ENCODE measurements around the gene RUNX1.

RUNX1 gene

DNA sequence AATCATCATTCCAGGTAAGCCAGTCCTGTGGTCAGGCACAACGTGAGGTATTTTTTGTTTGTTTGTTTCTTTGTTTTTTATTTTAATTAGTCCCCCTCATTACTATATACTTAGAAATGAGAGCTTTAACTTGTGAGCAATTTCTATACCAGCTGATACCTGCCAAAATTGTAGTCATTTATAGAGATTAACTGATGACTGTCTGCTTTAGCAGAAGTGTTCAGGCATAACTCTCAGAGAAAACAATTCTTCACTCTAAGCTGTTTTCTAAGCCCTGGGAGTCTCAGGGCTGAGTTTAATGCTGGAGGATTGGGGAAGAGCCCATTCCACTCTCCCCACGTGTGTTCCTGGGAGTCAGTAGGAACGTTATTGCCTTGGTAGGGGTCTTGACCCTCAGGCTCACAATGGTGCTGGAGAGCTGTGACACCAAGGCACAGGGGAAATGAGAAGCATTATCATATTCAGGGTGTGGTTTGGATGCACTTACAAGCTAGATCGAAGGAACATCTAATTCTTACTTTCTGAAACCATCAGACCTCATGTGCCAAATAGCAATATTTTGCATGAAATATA, 212.1 kb downstream of the RUNX1 start:
- DNase-seq: no peak

DNA sequence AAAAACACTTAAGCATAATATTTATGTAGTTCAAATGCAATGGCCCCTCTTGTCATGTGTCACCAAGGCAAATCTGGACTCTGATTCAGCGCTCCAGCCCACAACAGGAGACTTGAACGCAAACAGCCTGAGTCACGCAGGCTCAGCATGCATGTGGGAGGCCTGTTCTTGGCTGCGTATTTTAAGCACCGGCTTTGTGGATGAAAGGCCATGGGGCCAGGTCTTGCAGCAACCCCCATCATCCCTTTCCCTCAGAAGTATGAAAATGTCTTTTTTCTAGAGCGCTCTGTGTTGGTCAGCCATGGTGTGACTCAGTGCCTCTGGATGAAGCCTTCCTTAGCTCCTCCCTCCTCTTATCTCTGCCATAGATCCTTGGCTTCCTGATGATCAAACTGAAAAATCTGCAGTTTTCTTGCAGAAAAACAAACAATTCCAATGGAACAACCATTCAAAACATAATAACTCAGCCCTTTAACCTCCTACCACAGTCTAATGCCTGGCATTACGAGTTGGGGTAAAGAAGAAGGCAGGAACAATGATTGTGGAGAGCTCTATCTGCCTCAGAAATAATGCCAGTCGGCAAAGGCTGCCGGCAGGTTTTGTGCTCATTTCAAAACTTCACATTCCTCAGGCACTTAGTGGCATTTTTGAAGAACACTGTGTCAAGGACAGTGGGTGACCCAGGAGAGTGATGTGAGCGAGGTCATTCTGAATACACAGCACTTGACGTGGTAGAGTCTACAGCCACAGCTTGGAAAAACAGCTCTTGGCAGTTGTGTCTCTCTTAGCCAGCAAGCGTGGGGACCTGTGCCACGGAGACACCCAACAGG, 212.8 kb downstream of the RUNX1 start:
- no peak for DNase-seq

DNA sequence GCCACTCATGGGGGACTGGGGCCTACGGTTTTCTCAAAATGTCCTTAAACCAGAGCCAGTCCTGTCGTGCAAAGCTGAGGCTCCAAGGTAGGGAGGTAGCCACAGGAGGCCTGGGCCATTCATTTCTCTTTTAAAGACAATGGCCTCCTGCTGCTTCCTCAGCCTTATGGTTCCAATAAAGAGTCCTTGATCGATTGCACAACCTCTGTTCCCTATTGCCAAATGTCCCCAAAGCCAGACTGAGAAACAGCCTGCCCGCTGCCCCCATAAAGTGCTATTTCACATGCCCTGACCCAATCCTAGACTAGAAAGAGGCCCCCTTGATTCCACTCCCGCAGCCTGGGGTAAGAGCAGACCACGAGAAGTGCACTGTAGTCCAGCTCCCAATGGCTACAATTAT, 213.6 kb downstream of the RUNX1 start:
- DNase-seq: no peak

DNA sequence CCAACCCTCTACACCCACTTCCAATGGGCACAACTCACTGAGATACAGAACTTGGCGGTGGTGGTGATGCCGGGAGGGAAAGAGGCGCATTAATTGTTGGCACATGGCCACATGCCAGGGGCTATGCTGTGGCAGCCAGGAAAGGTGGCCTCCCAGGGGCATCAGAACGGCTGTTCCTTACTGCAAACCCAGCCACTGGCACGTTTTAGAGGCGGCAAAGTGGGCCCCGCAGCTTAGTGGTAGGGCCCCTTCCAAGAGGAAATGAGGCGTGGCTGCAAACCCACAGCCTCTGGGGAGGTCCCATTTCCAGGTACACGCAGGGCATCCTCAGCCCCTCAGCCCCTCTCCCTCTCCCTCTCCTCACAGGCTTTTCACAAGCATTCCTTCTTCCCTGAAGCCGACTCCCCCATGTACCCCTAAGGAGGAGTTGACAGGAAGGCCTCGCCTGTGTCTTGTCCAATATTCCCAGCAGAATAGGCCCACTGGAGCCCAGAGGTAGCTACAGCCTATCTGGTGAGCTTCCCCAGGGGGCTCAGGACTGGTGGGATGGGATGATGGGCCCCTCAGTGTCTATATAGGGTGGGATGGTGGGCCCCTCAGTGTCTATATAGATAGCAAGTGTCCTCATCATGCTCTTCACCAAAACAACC, 214.1 kb downstream of the RUNX1 start:
- no peak for DNase-seq

DNA sequence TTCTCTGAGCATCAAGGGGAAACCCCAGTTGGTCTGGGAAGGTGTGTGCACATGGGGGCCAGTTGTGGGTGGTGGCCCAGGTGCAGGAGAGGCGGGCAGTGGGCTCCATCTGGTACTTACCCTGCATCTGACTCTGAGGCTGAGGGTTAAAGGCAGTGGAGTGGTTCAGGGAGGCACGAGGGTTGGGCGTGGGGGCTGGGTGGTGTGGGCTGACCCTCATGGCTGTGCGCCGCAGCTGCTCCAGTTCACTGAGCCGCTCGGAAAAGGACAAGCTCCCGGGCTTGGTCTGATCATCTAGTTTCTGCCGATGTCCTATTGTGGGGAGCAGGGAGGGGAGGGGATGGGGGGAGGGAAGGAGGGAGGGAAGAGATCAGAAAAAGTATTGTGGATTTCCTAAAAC, 214.8 kb downstream of the RUNX1 start:
- no peak for DNase-seq

DNA sequence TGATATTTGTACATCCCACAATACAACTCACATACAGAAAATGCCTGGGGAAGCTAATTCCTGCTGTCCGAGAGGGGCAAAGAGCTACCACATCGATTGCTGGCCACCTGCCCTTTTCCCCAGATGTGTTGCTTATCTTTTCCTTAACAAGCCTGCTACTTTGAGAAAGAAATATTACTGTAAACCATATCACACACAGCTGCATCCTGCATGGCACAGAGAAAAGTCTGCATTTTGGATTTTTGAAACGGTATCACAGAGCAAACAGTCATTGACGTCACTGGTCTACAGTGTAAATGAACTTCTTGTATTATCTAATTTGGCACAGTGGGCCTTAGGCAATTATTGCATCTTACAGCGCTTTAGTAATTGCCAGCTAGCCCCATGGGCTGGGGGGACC, 215.6 kb downstream of the RUNX1 start:
- DNase-seq: no peak

DNA sequence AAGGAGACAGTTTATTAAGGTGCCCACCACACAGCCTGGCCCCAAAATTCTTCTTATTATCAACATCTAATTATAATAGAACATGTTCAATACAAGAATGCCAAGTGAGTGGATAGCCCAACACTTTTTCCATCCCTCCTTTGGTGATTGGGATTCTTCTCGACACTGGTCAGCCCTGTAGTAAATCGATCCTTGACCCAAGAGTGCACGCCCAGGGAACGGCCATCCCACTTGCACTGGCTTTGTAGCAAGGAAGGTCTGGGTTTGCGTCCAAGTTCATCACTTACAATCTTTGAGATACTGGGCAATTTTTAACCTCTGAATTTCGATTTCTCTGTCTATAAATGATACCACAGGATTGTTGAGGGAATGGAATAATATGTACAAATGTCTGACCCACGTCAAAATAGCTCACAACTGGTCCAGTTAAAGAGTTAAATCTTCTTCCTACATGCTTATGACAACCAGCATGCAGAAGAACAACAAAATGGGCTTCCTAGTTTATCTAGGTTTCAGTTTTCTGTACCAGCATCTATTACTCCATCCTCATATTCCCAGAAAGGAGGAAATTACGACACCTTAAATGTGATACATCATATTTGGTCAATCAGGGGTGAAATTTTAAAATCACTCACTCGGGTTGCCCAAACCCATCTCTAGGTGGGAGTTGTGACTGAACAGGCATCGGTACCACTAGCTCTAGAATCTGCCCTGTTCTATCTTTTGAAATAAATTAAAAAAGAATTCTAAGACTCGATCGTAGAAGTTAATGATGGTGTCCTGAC, 218.5 kb downstream of the RUNX1 start:
- DNase-seq: no peak

DNA sequence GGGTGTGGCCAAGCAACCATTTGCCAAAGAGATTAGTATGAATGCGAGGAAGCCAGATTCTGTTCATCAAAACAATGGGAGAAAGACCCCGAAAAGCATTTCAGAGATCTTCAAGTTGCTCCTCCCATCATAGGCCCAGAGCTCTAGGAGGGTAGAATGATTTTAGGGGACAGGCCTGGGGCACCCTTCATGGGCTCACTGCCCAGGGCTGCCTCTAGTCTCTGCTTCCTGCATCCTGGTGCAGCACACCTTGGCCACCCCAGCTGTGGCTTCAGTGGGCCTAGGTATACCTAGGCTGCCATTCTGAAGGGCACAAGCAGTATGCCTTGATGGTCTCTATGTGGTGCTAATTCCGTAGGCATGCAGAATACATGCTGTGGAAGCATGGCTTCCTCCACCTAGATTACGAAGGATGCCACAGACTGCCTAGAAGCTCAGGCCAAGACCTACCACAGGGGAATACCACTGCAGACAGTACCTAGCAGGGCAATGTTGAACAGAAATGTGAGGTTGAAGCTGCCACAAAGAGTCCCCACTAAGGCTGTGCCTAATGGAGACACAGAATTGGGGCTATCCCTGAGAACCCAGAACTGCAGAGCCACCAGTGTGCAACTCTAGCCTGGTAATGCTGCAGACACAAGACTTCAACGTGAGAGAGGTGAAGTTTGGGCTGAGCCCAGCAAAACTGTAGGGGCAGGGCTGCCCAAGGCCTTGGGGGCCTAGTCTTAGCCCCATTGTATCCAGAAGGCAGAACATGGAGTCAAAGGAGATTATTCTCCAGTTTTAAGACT, 221.5 kb downstream of the RUNX1 start:
- no peak for DNase-seq

DNA sequence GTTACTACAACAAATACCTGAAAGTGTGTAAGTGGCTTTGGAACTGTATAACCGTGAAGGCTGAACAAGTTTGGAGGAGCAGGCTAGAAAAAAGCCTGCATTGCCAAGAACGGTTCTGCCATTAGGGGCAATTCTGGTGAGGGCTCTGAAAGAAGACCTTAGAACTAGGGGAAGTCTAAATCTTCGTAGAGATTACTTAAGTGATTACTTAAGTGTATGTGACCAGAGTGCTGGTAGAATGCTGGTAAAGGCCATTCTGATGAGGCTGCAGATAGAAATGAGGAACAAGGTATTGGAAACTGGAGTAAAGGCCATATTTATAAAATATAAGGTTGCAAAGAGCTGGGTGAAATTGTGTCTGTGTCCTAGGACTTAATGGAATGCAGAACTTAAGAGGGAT, 222.3 kb downstream of the RUNX1 start:
- DNase-seq: no peak

DNA sequence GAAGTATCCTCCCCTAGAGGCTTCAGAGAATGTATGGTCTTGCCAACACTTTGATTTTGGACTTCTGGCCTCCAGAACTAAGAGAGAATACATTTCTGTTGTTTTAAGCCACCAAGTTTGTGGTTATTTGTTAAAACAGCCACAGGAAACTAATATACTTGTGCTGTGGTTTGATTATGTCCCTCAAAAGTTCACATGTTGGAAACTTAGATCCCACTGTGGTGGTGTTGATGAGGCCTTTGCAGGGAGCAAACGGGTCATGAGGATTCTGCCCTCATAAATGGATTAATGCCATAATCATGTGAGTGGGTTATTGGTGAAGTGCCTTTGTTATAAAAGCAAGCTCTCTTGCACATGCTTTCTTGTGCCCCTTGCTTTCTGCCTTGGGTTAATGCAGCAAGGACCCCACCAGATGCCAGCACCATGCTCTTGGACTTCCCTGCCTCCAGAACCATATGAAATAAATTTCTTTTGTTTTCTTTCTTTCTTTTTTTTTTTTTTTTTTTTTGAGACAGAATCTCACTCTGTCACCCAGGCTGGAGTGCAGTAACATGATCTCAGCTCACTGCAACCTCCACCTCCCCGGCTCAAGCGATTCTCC, 223.1 kb downstream of the RUNX1 start:
- DNase-seq: no peak

DNA sequence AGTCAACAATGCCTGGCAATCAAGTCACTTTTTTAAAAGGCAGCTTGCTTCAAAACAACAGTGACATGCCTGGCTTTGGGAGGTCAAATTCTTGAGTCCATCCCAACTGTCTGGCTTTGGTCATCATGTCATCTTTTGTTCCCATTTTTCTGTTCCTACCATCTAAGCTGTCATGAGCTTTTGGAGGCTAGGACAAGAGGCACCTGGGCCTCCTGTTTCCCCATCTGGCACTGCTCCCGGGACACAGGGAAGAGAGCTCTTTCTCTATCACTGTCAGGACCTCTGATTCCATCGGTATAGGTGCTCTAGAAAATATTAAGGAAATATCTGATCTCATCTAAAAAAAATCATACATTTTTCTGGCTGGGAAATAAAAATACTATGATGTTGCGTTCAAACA, 224.0 kb downstream of the RUNX1 start:
- DNase-seq: no peak

DNA sequence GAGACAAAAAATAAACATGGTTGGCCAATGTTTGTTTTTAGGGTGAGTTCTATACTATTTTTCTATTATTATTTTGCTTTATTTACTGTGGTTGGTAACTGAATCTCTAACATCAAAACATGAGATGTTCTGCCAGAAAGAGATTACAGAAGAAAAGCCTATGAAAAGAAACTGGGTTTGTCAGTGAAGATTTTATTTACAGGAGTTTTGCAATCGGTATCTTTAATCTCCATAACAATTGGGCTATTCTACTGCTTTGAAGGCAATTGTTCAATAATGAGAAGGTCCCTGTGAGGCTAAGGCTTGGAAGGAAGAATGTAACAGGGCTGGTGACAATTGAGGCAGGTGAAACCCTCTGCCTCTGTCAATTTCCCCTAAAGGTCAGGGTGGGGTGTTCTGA, 224.8 kb downstream of the RUNX1 start:
- no peak for DNase-seq

DNA sequence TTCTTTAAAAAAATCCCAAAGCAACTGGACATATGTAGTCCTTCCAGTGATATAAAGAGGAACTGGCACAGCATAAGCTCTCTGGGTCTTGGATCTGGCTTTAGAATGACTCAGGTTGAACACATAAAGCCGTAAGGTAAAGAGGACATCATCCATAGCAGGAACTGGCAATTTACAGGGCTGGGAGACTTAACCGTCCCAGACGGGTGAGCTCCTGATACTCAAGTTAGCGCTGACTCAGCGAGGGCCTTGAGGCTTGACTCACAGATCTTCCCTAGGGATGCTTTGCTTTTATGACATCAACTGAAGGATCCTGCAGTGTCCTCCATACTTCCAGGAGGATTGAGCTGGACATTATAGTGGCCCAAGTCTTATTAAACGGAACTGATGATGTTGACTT, 226.2 kb downstream of the RUNX1 start:
- no peak for DNase-seq

DNA sequence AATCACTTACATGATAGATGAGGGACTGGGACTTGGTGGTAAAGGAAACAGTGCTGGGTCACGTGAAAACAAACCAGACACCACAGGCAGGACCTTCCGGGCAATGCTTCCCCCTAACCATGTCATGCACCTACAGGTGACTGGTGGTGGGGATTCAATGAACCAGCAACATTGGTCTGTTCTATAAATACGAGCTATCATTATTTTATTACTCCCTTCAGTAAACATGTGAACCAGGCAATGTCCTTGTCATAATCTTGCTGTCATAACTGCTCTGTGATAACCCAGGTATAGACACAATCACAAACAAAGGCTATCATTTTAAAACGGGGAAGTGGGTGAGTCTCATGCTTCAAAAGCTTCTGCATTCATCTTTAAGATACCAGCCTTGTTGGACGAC, 226.9 kb downstream of the RUNX1 start:
- no peak for DNase-seq

DNA sequence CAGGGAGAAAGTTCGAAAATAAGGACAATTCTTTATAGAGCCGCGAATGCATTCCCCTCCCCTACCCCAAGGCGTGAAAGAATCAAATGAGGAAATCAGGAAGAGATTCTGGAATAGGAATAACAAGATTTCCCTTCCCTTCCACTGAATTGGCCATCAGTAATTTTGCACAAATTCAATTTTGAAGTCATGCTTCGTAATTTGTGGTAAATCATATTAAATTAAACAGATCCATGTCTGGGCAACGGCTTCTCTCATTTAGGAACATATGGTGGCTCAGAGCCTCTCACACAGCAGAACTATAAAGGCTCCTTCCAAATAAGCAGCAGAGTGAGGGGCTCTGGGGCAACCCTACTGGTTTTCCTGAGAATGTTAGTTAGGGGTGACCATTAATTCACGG, 227.4 kb downstream of the RUNX1 start:
- no peak for DNase-seq

DNA sequence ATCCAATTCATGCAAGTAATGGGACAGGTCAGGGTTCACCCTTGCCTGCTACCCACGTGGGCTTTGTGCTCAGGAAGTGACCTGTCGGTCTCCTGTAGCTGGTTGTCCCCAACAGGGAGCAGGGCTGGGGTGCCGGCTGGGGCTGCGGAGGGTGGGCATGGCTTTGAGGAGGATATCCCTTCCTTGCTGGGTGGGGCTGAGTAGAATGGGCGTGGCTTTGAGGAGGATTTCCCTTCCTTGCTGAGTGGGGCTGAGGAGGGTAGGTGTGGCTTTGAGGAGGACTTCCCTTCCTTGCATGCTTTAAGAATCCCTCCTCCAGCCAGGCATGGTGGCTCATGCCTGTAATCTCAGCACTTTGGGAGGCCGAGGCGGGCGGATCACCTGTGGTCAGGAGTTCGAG, 229.1 kb downstream of the RUNX1 start:
- no peak for DNase-seq

DNA sequence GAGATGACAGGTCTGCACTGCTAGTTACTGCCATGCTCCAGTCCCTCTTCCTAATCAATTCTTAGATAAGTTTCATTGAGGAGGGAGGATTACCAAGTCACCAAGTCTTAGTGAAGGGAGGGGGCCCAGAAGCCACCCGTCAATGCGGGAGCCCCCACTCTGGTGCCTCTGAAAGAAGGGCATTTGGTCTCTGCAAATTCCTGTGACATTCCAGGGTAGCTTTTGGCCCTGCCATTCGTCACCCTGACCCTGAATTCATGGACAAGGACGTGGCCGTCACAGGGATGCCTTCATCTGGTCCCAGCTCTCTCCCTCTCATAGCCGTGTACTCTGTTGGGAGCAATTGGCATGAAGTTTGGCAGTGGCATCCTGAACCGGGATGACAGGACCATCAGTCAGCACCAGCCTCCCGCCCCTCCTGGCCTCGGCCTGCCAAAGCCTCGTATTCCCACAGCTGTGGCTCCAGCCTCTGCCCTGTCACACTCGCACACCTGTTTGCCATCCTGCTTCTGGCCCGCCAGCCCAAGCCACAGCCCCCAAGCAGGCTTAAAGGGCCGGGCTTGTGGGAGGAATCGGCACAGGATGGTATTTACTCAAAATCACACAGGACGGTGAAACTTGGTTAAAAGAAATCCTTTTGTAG, 229.6 kb downstream of the RUNX1 start:
- DNase-seq: no peak

DNA sequence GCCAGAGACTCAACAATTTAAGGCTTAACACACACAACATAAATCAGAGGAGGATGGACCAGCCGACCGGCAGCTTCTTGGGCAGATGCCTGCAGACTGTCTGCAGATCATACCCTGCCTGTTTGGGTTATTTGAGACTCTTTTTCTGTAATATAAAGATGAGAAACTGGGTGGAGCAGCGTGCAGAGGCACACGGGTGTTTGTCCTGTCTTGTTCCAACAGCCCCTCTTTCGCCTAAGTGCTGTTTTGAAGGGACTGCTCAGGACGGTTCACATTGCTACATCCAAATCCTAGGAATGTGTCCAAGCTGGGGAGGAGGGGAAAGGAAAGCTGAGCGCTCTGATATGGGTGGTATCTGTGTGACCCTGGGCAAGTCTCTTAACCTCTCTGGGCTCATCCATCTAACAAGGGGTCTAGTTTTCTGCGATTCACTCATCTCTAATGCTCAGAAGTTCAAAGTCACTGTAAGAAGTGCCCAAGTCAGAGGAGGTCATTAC, 230.4 kb downstream of the RUNX1 start:
- no peak for DNase-seq

DNA sequence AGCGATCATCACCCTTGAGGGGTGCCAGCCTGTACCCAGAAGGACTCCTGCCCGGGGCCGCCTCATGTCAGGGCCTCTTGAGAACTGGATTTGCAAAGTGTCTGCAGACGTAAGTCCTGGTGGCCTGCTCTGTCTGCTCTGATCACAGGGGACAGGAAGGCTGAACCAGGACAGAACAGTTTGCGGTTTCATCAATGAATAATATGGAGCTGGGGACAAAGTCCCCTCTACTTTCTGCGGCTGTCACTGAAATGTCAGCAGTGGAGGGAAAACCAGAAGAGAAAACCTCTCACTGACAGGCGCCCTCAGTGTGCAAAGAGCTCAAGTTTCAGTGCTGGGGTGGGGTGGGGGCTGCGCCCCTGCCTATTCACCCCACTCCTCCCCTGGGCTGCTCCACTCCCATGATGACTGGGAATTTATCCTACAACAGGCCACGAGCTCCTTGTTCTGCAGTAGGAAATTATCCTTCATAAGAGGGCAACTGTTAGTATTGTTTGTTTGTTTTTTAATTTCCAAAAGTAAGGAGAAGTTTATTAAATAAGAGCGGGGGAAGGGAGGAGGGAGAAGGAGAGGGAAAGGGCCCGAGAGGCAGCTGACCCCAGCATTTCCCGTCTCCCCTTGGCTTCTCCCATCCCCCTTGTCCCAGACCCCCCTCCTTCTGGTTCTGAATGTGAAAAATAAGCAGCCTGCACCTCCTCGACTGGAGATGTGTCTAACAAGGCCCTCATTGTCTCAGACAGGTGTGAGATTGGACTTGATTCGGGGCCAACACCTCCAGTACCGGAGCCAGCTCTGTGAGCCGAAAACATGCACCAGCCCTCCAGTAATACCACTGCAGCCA, 231.1 kb downstream of the RUNX1 start:
- DNase-seq: peak; percentile 39

DNA sequence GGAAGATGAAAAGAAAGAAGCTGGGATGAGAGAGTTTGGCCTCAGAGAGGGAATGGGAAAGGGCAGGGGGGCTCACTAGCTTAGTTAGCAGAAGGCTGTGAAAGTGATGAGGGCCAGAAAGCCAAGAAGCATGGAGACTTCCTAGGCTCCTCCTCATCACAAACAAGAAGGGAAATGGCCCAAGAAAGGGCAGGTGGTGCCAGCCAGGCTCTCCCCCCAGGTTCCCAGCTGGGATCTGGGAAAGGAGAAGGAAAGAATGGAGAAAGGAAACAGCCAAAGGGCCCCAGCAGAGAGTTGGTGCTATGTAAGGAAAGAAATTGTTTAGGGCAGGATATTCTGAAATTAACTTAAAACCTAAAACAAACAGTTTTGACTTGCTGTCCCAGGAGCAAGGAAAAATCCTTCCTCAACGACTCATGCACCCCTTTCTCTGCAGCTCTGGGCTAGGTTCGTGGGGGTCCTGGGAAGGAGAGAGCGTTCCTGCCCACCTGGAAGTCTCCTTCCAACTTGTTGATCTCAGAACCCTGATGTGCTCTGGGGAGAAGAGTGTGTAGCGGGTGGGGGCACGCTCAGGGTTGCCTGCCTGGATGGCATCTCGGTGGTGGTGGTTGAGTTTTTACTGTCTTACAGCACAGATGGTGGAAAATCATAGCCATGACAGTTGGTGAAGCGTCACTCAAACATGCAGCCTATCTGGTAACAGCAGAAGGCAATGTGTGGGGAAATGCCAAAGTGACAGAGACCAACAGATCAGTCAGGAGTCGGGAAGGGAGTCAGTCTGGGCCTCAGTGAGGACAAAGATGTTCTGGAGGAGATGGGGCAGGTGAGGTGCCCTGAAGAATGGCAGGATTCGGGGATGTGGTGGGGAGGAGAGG, 233.0 kb downstream of the RUNX1 start:
- DNase-seq: no peak
